ENCODE results near the gene POLR2A.

Gene POLR2A

DNA sequence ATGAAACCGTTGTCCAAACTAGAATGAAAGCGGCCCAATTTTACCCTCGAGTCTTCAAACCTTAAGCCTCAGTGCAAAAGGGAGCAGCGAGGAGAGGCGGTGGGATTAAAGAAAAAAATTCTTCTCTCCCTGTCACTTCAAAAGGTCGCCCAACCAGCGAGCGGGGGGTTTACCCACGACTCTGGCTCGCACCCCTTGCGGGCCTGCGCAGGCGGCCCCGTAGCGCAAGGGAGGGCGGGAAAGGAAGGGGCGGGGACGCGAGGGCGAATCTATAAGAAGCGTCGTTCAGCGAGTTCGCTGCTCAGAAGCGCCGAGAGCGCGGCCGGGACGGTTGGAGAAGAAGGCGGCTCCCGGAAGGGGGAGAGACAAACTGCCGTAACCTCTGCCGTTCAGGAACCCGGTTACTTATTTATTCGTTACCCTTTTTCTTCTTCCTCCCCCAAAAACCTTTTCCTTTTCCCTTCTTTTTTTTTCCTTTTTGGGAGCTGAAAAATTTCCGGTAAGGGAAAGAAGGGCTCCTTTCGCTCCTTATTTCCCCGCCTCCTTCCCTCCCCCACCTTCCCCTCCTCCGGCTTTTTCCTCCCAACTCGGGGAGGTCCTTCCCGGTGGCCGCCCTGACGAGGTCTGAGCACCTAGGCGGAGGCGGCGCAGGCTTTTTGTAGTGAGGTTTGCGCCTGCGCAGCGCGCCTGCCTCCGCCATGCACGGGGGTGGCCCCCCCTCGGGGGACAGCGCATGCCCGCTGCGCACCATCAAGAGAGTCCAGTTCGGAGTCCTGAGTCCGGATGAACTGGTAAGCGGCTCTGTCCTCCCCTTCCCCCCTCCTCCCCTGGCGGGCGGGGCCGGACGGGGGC is at the start of gene POLR2A:
TSS of gene POLR2A (plus strand) at position 300 of the 852 bp plus-strand sequence.
- TF ChIP-seq ZBTB7A (IDR thresholded peaks at IDR 0.05; ENCODE audit: low read depth): peak; percentile 50; the same call in 1 of the 2 replicates
- TF ChIP-seq CREB1 (IDR thresholded peaks at IDR 0.05; ENCODE audit: low read depth): no peak; the same call in 1 of the 2 replicates
- peak; percentile 99 for TF ChIP-seq TAF1 (IDR thresholded peaks at IDR 0.05; ENCODE audit: low read depth)
- TF ChIP-seq YY1 (IDR thresholded peaks at IDR 0.05; ENCODE audit: low read depth): peak; percentile 74
- TF ChIP-seq TEAD4 (IDR thresholded peaks at IDR 0.05): peak; percentile 68; the same call in 1 of the 2 replicates
- TF ChIP-seq EGR1 (IDR thresholded peaks at IDR 0.05): peak; percentile 57
- TF ChIP-seq TCF12 (IDR thresholded peaks at IDR 0.05; ENCODE audit: low read depth): peak; percentile 50
- peak; percentile 46 for TF ChIP-seq NFIC (IDR thresholded peaks at IDR 0.05)
- TF ChIP-seq EP300 (IDR thresholded peaks at IDR 0.05; ENCODE audit: borderline replicate concordance): peak; percentile 47; the same call in 1 of the 2 replicates
- no peak for TF ChIP-seq FOXM1 (IDR thresholded peaks at IDR 0.05; ENCODE audit: borderline replicate concordance, low read depth)
- TF ChIP-seq, protein P1, sequence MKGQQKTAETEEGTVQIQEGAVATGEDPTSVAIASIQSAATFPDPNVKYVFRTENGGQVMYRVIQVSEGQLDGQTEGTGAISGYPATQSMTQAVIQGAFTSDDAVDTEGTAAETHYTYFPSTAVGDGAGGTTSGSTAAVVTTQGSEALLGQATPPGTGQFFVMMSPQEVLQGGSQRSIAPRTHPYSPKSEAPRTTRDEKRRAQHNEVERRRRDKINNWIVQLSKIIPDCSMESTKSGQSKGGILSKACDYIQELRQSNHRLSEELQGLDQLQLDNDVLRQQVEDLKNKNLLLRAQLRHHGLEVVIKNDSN (IDR thresholded peaks at IDR 0.05): 0 out of 2 replicates have a peak, but pooled peaks have one; percentile 10
- peak; percentile 80 for TF ChIP-seq MAX (IDR thresholded peaks at IDR 0.05)
- no peak for TF ChIP-seq RAD21 (IDR thresholded peaks at IDR 0.05; ENCODE audit: low read depth)
- TF ChIP-seq CEBPB (IDR thresholded peaks at IDR 0.05): no peak
- TF ChIP-seq, protein P2, sequence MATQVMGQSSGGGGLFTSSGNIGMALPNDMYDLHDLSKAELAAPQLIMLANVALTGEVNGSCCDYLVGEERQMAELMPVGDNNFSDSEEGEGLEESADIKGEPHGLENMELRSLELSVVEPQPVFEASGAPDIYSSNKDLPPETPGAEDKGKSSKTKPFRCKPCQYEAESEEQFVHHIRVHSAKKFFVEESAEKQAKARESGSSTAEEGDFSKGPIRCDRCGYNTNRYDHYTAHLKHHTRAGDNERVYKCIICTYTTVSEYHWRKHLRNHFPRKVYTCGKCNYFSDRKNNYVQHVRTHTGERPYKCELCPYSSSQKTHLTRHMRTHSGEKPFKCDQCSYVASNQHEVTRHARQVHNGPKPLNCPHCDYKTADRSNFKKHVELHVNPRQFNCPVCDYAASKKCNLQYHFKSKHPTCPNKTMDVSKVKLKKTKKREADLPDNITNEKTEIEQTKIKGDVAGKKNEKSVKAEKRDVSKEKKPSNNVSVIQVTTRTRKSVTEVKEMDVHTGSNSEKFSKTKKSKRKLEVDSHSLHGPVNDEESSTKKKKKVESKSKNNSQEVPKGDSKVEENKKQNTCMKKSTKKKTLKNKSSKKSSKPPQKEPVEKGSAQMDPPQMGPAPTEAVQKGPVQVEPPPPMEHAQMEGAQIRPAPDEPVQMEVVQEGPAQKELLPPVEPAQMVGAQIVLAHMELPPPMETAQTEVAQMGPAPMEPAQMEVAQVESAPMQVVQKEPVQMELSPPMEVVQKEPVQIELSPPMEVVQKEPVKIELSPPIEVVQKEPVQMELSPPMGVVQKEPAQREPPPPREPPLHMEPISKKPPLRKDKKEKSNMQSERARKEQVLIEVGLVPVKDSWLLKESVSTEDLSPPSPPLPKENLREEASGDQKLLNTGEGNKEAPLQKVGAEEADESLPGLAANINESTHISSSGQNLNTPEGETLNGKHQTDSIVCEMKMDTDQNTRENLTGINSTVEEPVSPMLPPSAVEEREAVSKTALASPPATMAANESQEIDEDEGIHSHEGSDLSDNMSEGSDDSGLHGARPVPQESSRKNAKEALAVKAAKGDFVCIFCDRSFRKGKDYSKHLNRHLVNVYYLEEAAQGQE (IDR thresholded peaks at IDR 0.05; ENCODE audit: low read depth): no peak

GRCh38 chr17:7435676-7436555 is 48.2 kb upstream of the POLR2A start:
- TF ChIP-seq MAX (IDR thresholded peaks at IDR 0.05): peak; percentile 13; the same call in 1 of the 2 replicates
- peak; percentile 1; the same call in 1 of the 2 replicates for TF ChIP-seq TEAD4 (IDR thresholded peaks at IDR 0.05)
- TF ChIP-seq FOXM1 (IDR thresholded peaks at IDR 0.05; ENCODE audit: borderline replicate concordance, low read depth): no peak

DNA sequence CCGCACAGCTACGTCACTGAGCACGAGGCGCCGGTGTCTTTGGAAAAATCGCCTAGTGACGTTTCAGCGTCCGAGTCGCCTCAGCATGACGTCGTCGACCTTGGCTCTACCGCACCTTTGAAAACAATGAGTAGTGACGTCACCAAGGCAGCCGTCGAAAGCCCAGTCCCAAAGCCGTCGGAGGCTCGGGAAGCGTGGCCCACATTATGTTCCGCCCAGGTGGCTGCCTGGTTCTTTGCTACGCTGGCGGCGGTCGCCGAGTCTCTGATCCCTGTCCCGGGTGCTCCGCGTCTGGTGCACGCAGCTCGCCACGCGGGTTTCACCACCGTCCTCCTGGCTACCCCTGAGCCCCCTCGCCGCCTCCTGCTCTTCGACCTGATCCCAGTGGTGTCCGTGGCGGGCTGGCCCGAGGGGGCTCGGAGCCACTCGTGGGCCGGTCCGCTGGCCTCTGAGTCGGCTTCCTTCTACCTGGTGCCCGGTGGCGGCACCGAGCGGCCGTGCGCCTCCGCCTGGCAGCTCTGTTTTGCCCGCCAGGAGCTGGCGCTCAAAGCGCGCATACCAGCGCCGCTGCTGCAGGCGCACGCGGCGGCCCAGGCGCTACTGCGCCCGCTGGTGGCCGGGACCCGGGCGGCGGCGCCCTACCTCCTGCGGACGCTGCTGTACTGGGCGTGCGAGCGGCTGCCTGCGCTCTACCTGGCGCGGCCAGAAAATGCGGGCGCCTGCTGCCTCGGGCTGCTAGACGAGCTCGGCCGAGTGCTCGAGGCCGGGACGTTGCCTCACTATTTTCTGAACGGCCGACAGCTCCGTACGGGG is 47.4 kb upstream of the POLR2A start:
- TF ChIP-seq, protein P2 (IDR thresholded peaks at IDR 0.05; ENCODE audit: low read depth): no peak
- TF ChIP-seq ZBTB7A (IDR thresholded peaks at IDR 0.05; ENCODE audit: low read depth) (no peak), EP300 (IDR thresholded peaks at IDR 0.05; ENCODE audit: borderline replicate concordance) (no peak), EGR1 (IDR thresholded peaks at IDR 0.05) (no peak), TAF1 (IDR thresholded peaks at IDR 0.05; ENCODE audit: low read depth) (no peak), TCF12 (IDR thresholded peaks at IDR 0.05; ENCODE audit: low read depth) (no peak), RAD21 (IDR thresholded peaks at IDR 0.05; ENCODE audit: low read depth) (no peak), NFIC (IDR thresholded peaks at IDR 0.05) (no peak), CEBPB (IDR thresholded peaks at IDR 0.05) (no peak), YY1 (IDR thresholded peaks at IDR 0.05; ENCODE audit: low read depth) (no peak), FOXM1 (IDR thresholded peaks at IDR 0.05; ENCODE audit: borderline replicate concordance, low read depth) (no peak), TEAD4 (IDR thresholded peaks at IDR 0.05) (no peak), MAX (IDR thresholded peaks at IDR 0.05) (no peak), CREB1 (IDR thresholded peaks at IDR 0.05; ENCODE audit: low read depth) (no peak)
- TF ChIP-seq, protein P1 (IDR thresholded peaks at IDR 0.05): no peak

DNA sequence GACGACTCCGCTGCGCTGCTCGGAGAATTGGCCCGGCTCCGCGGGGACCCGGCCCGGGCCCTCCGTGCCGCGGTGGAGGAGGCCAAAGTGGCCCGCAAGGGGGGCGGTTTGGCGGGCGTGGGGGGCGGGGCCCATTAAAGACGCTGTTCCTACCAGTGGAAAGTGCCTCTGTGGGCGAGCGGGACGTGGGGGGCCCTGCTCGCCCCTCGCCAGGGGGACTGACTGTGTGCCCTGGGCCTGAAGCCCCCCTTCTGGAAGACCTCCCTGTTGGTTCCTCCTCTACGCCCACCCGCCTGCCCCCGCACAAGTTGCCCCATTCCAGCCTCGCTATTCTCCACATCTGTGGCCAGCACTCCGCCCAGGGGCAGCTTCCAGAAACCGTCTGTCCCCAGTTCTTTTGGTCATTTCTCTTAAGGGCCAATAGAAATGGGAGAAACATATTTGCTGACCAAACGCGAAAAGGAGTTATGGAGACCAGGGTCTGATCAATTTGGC is 46.8 kb upstream of the POLR2A start:
- TF ChIP-seq NFIC (IDR thresholded peaks at IDR 0.05) (no peak), EGR1 (IDR thresholded peaks at IDR 0.05) (no peak), RAD21 (IDR thresholded peaks at IDR 0.05; ENCODE audit: low read depth) (no peak), TCF12 (IDR thresholded peaks at IDR 0.05; ENCODE audit: low read depth) (no peak)
